ENCODE data around the gene HNRNPF. TPM values are rescaled to one million over a fixed set of nuclear protein-coding genes. Genes with fewer than 3 reads are reported as not detected.

The HNRNPF gene
- total and polyA plus RNA-seq, 2 donors (not counting 3 experiments of a cell fraction or from before 2014, with no cell fraction given) = 144 to 230 TPM

- BruUV-seq (replicated peaks) = no TSS peak
- Histone ChIP-seq H3K27ac (ENCODE audit: insufficient read depth, low read depth, low read length) (no peak overlapping the region), H4K20me1 (replicated peaks; ENCODE audit: control insufficient read depth, extremely low read depth, insufficient read depth, low read length) (no peaks in the 10 kb centered on the region), H3K9me1 (replicated peaks; ENCODE audit: control insufficient read depth, extremely low read depth, insufficient read depth, low read length) (no peaks in the 10 kb centered on the region), H3K4me2 (ENCODE audit: insufficient read depth, low read length) (no peak overlapping the region), H3K79me2 (ENCODE audit: control insufficient read depth, insufficient read depth, low read length) (no peaks in the 10 kb centered on the region), H3K9me3 (replicated peaks; ENCODE audit: control insufficient read depth, insufficient read depth, low read length) (no peaks in the 10 kb centered on the region), H3K4me1 (ENCODE audit: control insufficient read depth, extremely low read depth, insufficient read depth, low read length) (no peaks in the 10 kb centered on the region), H2AFZ (ENCODE audit: low read depth, low read length) (no peak overlapping the region), H3K4me3 (replicated peaks in 1 of 3; ENCODE audit: insufficient read depth in 1 of 3, low read depth in 1 of 3, low read length in 3 of 3) (no peak overlapping the region), H3K9ac (replicated peaks; ENCODE audit: extremely low read depth, insufficient read depth, low read length) (no peak overlapping the region), H3K36me3 (ENCODE audit: control insufficient read depth in 2 of 2, extremely low read depth in 1 of 2, insufficient read depth in 2 of 2, low read length in 2 of 2) (no peaks in the 10 kb centered on the region), H3K27me3 (ENCODE audit: control insufficient read depth in 2 of 2, insufficient read depth in 2 of 2, low read length in 2 of 2) (peaks cover 1 to 8% of the 10 kb centered on the region in 2 experiments)
- TF ChIP-seq MYC (IDR thresholded peaks at IDR 0.05; ENCODE audit: low read depth, low read length) (no peak), POLR2A (IDR thresholded peaks at IDR 0.05; ENCODE audit: low read depth, low read length) (no peak), MAX (IDR thresholded peaks at IDR 0.05; ENCODE audit: insufficient read depth, insufficient read length) (no peak), POLR2AphosphoS5 (IDR thresholded peaks at IDR 0.05; ENCODE audit: insufficient read depth, low read depth, low read length) (no peak), JUN (IDR thresholded peaks at IDR 0.05; ENCODE audit: borderline replicate concordance, insufficient read depth, insufficient read length, low read depth) (no peak), CTCF (IDR thresholded peaks at IDR 0.05; ENCODE audit: extremely low read depth in 1 of 2, insufficient read depth in 1 of 2, low read depth in 1 of 2, low read length in 2 of 2) (no peak), EZH2 (IDR thresholded peaks at IDR 0.05; ENCODE audit: borderline replicate concordance, low read depth, low read length, severe bottlenecking) (no peak), GATA2 (IDR thresholded peaks at IDR 0.05; ENCODE audit: insufficient read depth, insufficient read length, low read depth, low read length) (no peak), FOS (IDR thresholded peaks at IDR 0.05; ENCODE audit: borderline replicate concordance, insufficient read depth, low read length) (no peak)
- ChIA-PET POLR2A (no interaction called here), CTCF (interaction anchor here (1.8 kb wide), 1 partner anchor 60 kb away, joined by 8 read pairs; no protein-coding TSS in a partner anchor)
- FAIRE-seq (no peak), DNase-seq (ENCODE audit: low read depth, low spot score) (no peak)
- dilution Hi-C loops (cut with MboI; ENCODE audit: extremely low pct_ligation_motif_present, low sequenced_read_pairs) (no loop called here), intact Hi-C loops (cut with micrococcal nuclease) (no loop called here)
These were observed 56.0 kb downstream of the HNRNPF start for GRCh38 chr10:43352951-43353350.
